GM23338 (cell line): ENCODE measurements around the gene TTC33. TPM values are rescaled to one million over a fixed set of nuclear protein-coding genes. Genes with fewer than 3 reads are reported as not detected.

Experiments
- ATAC-seq: fragments of 200-7000 bp; cut with Tn5 transposase; 3 replicates; pipeline ENCODE4 v1.9.1; 2020
- DNase-seq: peaks from one replicate; pipeline ENCODE4 v3.0.0-alpha.2; 2015; ENCODE audit warnings: low spot score
- H2AFZ ChIP-seq: fragments of 200-600 bp; sonication (generic); 2 replicates; pipeline ENCODE4 v1.8.0; 2016; ENCODE audit warnings: antibody characterized with exemption, mild to moderate bottlenecking, moderate library complexity
- H3F3A ChIP-seq: fragments of 200-600 bp; sonication (generic); replicated peaks from 2 replicates; pipeline ENCODE4 v1.8.0; 2017; ENCODE audit warnings: antibody characterized with exemption, mixed run types, low read depth
- H3K27ac ChIP-seq: fragments of 200-600 bp; sonication (generic); 2 replicates; pipeline ENCODE4 v1.6.1; 2016; ENCODE audit warnings: low read depth
- H3K27me3 ChIP-seq: fragments of 200-600 bp; sonication (generic); 2 replicates; pipeline ENCODE4 v1.8.0; 2016; ENCODE audit warnings: mild to moderate bottlenecking, mixed run types, moderate library complexity; ENCODE audit not compliant: insufficient read depth
- H3K36me3 ChIP-seq: fragments of 200-600 bp; sonication (generic); 2 replicates; pipeline ENCODE4 v1.8.0; 2016; ENCODE audit warnings: mild to moderate bottlenecking; ENCODE audit not compliant: insufficient read depth
- H3K4me1 ChIP-seq: fragments of 200-600 bp; sonication (generic); 2 replicates; pipeline ENCODE4 v1.8.0; 2016; ENCODE audit warnings: mild to moderate bottlenecking, moderate library complexity; ENCODE audit not compliant: insufficient read depth
- H3K4me2 ChIP-seq: fragments of 200-600 bp; sonication (generic); 2 replicates; pipeline ENCODE4 v1.7.1; 2017; ENCODE audit warnings: mixed run types
- H3K4me3 ChIP-seq: fragments of 200-600 bp; sonication (generic); 2 replicates; pipeline ENCODE4 v1.6.1; 2016; ENCODE audit warnings: mixed run types
- H3K79me2 ChIP-seq: fragments of 200-600 bp; sonication (generic); replicated peaks from 2 replicates; pipeline ENCODE4 v1.8.0; 2017; ENCODE audit warnings: mild to moderate bottlenecking; ENCODE audit not compliant: insufficient read depth
- H3K9me2 ChIP-seq: fragments of 200-600 bp; sonication (generic); 2 replicates; pipeline ENCODE4 v1.8.0; 2017; ENCODE audit not compliant: insufficient read depth
- H4K20me1 ChIP-seq: fragments of 200-600 bp; sonication (generic); replicated peaks from 2 replicates; pipeline ENCODE4 v1.8.0; 2017; ENCODE audit warnings: mild to moderate bottlenecking; ENCODE audit not compliant: insufficient read depth
- H3K27ac Mint-ChIP-seq: 2 replicates; pipeline ENCODE4 v1.8.0; 2020; ENCODE audit warnings: inconsistent platforms, mild to moderate bottlenecking, moderate library complexity, mixed read lengths
- H3K27me3 Mint-ChIP-seq: 3 replicates; pipeline ENCODE4 v1.8.0; 2022; ENCODE audit warnings: low read depth, mild to moderate bottlenecking, moderate library complexity, mixed read lengths, inconsistent platforms; ENCODE audit not compliant: insufficient read depth, poor library complexity
- H3K36me3 Mint-ChIP-seq: 3 replicates; pipeline ENCODE4 v1.8.0; 2021; ENCODE audit warnings: low read depth, mild to moderate bottlenecking, inconsistent platforms, moderate library complexity, mixed read lengths
- H3K4me1 Mint-ChIP-seq: 3 replicates; pipeline ENCODE4 v1.8.0; 2020; ENCODE audit warnings: mild to moderate bottlenecking, inconsistent platforms, mixed read lengths
- H3K4me3 Mint-ChIP-seq: 3 replicates; pipeline ENCODE4 v1.8.0; 2021; ENCODE audit warnings: moderate library complexity, mild to moderate bottlenecking, inconsistent platforms, mixed read lengths
- H3K9me3 Mint-ChIP-seq: 3 replicates; pipeline ENCODE4 v1.8.0; 2020; ENCODE audit warnings: moderate library complexity, mild to moderate bottlenecking, inconsistent platforms, mixed read lengths
- CREB1 ChIP-seq: fragments of 250-450 bp; sonication (Bioruptor Pico); IDR thresholded peaks from 2 replicates; pipeline ENCODE4 v1.5.0; 2020; ENCODE audit warnings: low read depth, mild to moderate bottlenecking, moderate library complexity
- EZH2 ChIP-seq: fragments of 200-600 bp; sonication (generic); IDR thresholded peaks from one replicate; pipeline ENCODE4 v1.8.0; 2017; ENCODE audit warnings: antibody characterized with exemption, mild to moderate bottlenecking, low read depth; ENCODE audit not compliant: unreplicated experiment
- EZH2phosphoT487 ChIP-seq: fragments of 200-600 bp; sonication (generic); IDR thresholded peaks from one replicate; pipeline ENCODE4 v1.8.1; 2018; ENCODE audit warnings: antibody characterized with exemption; ENCODE audit not compliant: unreplicated experiment
- NANOG ChIP-seq: IDR thresholded peaks from 2 replicates; pipeline ENCODE4 v1.6.1; 2016; ENCODE audit warnings: antibody characterized with exemption, borderline replicate concordance
- ZNF114 ChIP-seq: fragments of 250-450 bp; sonication (Bioruptor Pico); IDR thresholded peaks from 2 replicates; pipeline ENCODE4 v1.5.0; 2020; ENCODE audit warnings: mild to moderate bottlenecking, moderate library complexity
- ZNF331 ChIP-seq: fragments of 250-450 bp; sonication (Bioruptor Pico); IDR thresholded peaks from 2 replicates; pipeline ENCODE4 v1.5.0; 2020; ENCODE audit warnings: low read depth, mild to moderate bottlenecking, moderate library complexity
- polyA plus RNA-seq: library from polyadenylated mRNA; unstranded; fragments of >200 nt; fragmentation: Nextera tagmentation; extraction: Ambion mirVana; gene quantifications from 2 replicates; pipeline ENCODE4 v1.2.1, GENCODE V29; 2016
- total RNA-seq: library from RNA; depleted of rRNA; stranded (reverse); fragments of >200 nt; shearing (Covaris generic); gene quantifications from 2 replicates; pipeline ENCODE4 v1.2.3, GENCODE V29; 2014
- TF ChIP-seq, protein P1 (sequence below): fragments of 250-450 bp; sonication (Bioruptor Pico); IDR thresholded peaks from 2 replicates; pipeline ENCODE4 v1.5.0; 2020; ENCODE audit warnings: mild to moderate bottlenecking, moderate library complexity

Gene TTC33
- total and polyA plus RNA-seq, 2 experiments from 2014 or later = 4.1 to 11.5 TPM

DNA sequence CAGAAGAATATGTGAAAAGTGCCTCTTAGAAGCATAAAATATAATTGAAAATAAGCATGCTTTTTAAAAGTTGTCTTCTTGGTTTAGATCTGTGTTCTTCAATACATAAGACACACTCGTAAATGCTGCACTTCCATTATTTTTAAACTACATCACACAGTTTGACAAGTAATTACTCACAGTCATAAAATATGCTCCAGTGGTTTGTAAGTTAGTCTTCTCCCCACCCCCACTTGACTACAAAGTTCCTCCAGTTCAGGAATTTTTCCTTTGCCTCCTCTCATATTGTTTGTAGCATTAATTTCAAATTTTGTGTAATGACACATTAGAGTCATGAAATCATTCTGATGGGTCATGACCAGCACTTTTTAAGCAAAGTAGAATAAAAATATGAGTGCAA lies 136.3 kb downstream of the TTC33 start:
- H3F3A ChIP-seq = no peaks in the 10 kb centered on the region
- H3K36me3 Mint-ChIP-seq = no peaks in the 10 kb centered on the region
- no peak overlapping the region for H3K4me2 ChIP-seq
- H3K4me3 ChIP-seq = no peak overlapping the region
- no peak overlapping the region for H3K27ac Mint-ChIP-seq
- no peaks in the 10 kb centered on the region for H3K4me1 Mint-ChIP-seq
- no peaks in the 10 kb centered on the region for H3K9me2 ChIP-seq
- H3K79me2 ChIP-seq = no peaks in the 10 kb centered on the region
- no peak overlapping the region for H3K4me3 Mint-ChIP-seq
- DNase-seq (no peak), ATAC-seq (no peak)
- H3K27ac ChIP-seq = no peak overlapping the region
- no peaks in the 10 kb centered on the region for H3K9me3 Mint-ChIP-seq
- TF ChIP-seq EZH2 (no peak), CREB1 (CRISPR knock-in tag) (no peak), NANOG (no peak), EZH2phosphoT487 (no peak), ZNF331 (CRISPR knock-in tag) (no peak)
- TF ChIP-seq, protein P1, sequence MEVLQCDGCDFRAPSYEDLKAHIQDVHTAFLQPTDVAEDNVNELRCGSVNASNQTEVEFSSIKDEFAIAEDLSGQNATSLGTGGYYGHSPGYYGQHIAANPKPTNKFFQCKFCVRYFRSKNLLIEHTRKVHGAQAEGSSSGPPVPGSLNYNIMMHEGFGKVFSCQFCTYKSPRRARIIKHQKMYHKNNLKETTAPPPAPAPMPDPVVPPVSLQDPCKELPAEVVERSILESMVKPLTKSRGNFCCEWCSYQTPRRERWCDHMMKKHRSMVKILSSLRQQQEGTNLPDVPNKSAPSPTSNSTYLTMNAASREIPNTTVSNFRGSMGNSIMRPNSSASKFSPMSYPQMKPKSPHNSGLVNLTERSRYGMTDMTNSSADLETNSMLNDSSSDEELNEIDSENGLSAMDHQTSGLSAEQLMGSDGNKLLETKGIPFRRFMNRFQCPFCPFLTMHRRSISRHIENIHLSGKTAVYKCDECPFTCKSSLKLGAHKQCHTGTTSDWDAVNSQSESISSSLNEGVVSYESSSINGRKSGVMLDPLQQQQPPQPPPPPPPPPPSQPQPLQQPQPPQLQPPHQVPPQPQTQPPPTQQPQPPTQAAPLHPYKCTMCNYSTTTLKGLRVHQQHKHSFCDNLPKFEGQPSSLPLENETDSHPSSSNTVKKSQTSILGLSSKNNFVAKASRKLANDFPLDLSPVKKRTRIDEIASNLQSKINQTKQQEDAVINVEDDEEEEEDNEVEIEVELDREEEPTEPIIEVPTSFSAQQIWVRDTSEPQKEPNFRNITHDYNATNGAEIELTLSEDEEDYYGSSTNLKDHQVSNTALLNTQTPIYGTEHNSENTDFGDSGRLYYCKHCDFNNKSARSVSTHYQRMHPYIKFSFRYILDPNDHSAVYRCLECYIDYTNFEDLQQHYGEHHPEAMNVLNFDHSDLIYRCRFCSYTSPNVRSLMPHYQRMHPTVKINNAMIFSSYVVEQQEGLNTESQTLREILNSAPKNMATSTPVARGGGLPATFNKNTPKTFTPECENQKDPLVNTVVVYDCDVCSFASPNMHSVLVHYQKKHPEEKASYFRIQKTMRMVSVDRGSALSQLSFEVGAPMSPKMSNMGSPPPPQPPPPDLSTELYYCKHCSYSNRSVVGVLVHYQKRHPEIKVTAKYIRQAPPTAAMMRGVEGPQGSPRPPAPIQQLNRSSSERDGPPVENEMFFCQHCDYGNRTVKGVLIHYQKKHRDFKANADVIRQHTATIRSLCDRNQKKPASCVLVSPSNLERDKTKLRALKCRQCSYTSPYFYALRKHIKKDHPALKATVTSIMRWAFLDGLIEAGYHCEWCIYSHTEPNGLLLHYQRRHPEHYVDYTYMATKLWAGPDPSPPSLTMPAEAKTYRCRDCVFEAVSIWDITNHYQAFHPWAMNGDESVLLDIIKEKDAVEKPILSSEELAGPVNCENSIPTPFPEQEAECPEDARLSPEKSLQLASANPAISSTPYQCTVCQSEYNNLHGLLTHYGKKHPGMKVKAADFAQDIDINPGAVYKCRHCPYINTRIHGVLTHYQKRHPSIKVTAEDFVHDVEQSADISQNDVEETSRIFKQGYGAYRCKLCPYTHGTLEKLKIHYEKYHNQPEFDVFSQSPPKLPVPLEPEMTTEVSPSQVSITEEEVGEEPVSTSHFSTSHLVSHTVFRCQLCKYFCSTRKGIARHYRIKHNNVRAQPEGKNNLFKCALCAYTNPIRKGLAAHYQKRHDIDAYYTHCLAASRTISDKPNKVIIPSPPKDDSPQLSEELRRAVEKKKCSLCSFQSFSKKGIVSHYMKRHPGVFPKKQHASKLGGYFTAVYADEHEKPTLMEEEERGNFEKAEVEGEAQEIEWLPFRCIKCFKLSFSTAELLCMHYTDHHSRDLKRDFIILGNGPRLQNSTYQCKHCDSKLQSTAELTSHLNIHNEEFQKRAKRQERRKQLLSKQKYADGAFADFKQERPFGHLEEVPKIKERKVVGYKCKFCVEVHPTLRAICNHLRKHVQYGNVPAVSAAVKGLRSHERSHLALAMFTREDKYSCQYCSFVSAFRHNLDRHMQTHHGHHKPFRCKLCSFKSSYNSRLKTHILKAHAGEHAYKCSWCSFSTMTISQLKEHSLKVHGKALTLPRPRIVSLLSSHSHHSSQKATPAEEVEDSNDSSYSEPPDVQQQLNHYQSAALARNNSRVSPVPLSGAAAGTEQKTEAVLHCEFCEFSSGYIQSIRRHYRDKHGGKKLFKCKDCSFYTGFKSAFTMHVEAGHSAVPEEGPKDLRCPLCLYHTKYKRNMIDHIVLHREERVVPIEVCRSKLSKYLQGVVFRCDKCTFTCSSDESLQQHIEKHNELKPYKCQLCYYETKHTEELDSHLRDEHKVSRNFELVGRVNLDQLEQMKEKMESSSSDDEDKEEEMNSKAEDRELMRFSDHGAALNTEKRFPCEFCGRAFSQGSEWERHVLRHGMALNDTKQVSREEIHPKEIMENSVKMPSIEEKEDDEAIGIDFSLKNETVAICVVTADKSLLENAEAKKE (CRISPR knock-in tag) = no peak
- H2AFZ ChIP-seq = no peak overlapping the region
- no peaks in the 10 kb centered on the region for H4K20me1 ChIP-seq
- H3K36me3 ChIP-seq = no peaks in the 10 kb centered on the region
- H3K27me3 Mint-ChIP-seq = no peaks in the 10 kb centered on the region
- H3K4me1 ChIP-seq = no peaks in the 10 kb centered on the region
- no peaks in the 10 kb centered on the region for H3K27me3 ChIP-seq

DNA sequence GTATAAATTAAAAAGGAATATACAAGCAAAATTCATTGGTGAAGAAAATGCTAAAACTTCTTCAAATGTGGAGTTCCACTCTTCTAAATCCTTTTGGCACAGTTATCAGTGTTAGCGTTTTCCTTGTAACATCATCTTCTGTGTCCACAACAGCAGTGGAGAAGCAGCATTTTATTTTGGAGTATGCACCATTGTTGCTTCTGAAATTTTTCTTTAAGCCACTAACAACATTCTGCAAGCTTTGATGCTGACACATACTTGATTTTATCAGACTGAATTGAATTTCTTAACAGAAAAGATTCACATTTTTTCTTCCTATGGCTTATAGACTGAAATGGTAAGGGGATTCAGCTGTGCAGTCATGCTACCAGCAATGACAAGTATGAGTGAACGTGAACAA lies 136.8 kb downstream of the TTC33 start:
- Histone ChIP-seq H2AFZ (no peak overlapping the region), H3K4me1 (no peaks in the 10 kb centered on the region), H3K27me3 (no peaks in the 10 kb centered on the region), H3K27ac (no peak overlapping the region), H3K36me3 (no peaks in the 10 kb centered on the region), H3K79me2 (no peaks in the 10 kb centered on the region), H4K20me1 (no peaks in the 10 kb centered on the region), H3F3A (no peaks in the 10 kb centered on the region), H3K9me2 (no peaks in the 10 kb centered on the region), H3K4me2 (no peak overlapping the region), H3K4me3 (no peak overlapping the region)
- Mint-ChIP-seq H3K27ac (no peak overlapping the region), H3K4me1 (no peaks in the 10 kb centered on the region), H3K9me3 (no peaks in the 10 kb centered on the region), H3K36me3 (no peaks in the 10 kb centered on the region), H3K4me3 (no peak overlapping the region), H3K27me3 (no peaks in the 10 kb centered on the region)
- DNase-seq (no peak), ATAC-seq (no peak)
- no peak for TF ChIP-seq ZNF114 (CRISPR knock-in tag)
